NCI-H82 treated with DMSO at 0.1 percent for 48 hours (cell line): ENCODE results near the gene DIO3.

Experiments used
- DNase-seq: peaks from one replicate; lab custom pipeline; 2025; ENCODE audit not compliant: unreplicated experiment; lab: John Stamatoyannopoulos, UW

The DIO3 gene

DNA sequence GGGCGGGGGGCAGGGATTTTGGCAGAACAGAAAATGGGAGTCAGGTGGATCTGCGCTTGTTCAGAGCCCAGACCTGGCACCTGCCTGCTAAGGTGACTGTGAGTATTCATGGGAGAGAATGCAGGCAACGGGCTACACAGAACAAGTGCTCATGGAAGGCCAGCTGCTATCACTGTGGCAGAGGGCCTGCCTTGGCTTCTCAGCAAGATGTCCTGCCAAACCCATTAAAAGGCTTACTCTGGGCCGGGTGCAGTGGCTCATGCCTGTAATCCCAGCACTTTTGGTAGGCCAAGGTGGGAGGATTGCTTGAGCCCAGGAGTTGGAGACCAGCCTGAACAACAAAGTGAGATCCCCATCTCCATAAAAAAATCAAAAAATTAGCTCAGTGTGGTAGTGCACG is 21.0 kb downstream of the DIO3 start:
- no peak for DNase-seq

DNA sequence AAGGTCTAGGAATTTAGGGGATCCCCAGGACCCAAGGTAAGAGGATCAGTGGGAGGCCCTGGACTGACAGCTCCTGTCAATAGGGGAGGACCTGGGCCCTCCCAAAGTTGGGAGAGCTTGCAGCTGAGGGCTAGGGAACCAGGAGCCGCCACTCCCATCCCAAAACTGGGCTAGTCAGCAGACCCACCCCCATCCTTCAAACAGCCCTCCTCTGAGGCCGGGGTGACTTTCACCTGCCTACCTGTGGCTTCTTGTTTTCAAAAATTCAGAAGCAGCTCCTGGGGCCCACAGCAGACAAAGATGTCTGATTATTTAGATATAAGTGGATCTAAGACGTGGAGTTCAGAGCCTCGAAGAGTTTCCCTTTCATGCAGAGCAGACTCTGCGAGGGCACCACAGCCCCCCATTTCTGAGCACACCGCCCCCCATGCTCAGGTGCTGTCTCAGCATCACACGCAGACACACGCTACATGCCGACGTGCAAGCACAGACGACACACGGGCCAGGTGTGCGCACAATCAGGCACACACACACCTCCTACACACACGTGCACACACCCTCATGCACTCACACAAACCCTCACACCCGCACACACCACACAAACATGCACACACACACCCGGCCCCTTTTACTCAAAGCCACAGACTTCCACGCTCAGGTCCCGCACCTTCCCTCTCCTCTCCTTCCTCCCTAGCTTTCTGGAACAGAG is 21.9 kb downstream of the DIO3 start:
- DNase-seq = no peak

DNA sequence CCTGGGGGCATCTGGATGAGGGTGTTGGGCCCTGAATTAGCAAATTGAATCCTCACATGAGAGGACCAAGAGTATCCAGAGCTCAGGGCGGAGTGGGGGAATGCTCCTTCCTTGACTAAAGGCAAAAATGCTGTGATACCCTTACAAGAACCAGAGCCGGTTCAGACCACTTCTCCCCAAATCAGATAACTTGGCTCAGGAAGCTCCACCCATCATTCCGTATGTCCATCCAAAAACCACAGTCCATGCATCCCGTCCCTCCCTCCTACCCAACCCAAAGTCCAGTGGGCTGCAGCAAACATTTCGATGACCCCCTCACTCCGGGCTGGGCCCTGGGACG is 22.4 kb downstream of the DIO3 start:
- no peak for DNase-seq

DNA sequence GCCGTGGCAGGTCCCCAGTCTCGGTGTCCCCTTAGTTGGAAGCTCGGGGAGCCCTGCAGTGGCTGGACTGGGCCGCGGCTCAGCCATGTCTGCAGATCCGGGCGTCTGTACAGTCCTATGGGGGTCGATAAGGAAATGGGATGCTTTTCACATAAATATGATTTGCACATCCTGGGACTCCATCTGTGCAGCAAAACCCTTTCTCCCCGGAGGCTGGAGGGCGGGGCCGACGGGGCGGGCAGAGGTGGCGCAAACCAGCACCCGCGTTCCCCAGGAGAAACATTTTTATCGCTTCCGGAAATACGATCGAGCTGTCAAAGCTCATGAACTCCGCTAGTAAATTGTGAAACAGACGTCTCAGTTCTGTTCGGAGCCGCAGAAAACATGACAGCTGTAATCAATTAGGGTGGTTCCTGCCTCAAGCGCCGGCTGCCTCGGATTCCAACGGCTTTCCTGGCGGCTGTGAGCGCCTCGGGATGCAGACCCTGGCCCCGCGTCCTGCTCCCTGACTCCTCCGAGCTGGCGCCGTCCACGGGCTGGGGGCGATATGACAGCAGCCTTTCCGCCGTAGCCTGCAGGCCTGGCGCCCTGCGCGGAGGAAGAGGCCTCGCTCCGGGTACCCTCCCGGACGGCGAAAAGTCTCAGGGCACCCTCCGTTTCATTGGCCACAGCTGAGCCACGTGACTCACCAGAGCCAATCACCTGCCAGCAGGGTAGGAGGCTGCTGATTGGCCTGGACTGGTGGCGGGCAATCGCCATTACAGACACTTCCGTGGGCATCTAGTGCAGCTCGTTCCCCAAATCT is 23.0 kb downstream of the DIO3 start:
- DNase-seq = no peak

DNA sequence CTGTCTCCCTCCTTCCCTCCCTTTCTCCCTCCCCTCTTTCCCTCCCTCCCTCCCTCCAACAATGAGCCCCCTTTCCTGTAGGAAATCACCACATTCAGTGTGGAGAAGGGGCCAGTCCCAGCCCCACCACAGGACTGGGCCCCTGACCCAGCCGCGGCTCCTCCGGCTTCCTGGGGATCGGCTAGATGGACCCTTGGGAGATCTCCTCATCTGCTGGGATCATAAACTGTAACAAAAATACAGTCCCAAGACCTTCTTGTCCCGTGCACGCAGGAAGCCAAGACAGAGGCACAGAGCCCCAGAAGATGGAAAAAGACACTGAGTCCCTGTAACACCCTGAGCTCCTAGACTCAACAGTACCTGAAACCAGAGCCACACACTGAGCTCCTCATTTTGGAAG is 23.9 kb downstream of the DIO3 start:
- no peak for DNase-seq

DNA sequence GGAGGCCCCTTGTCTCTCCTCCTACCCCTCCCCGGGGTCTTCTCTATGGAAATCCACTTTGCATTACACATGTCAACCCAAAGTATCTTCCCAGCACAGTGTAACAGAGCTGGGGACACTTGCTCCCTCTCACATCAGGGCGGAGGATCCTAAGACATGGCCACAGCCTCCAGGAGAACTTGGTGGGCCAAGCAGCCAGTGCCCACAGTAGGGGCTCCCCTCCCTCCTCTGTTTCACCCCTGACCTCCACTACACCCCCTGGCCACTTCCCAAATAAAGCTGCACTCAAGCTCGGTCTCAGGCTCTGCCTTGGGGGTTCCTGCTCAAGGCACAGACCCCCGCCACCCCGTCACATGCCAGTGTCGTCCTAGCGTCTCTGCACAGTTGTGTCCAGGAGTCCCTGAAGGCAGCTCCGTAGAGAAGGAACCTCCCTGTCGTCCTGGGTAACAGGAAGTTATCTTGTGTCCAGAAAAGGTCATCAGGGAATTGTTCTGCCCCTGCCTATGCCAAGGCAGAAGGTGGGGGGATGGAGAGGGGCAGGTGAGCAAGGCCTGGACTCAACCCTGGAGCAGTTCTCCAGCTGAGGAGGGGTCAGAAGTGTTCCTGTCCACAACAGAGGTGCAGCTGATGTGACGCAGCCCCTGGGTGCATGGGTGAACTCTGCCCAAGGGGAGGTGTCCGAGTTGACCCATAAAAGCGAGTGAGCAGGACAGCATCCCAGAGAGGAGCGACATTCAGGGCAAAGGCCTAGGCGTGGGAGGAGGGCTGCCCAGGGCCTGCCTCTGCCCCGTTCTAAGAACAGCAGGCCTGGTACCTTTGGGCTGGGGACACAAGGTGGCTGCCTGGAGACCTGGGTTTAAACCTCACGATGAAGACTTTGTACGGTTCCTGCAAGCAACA is 25.5 kb downstream of the DIO3 start:
- no peak for DNase-seq

DNA sequence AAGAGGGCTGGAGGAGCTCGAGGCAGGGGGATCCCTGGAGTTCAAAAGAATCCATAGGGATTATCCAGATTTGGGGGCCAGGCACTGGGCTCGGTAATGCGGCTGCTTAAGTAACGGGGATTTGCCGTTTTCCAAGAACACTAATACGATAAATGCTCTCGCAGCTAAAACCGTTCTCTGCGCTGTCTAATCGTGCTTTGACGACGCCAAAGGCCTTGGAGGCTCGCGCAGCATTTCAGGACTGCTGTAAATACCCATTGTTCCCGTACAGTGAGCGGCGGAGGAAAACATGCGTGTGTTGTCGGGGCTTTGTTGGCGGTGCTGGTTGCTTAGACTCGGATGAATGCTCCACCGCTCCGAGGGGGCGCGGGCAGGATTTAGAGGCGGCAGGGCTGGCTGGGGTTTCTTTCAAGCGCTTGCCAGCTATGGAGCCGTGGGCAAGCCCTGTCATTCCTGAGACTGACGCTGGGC is 26.2 kb downstream of the DIO3 start:
- peak; percentile 48 for DNase-seq

DNA sequence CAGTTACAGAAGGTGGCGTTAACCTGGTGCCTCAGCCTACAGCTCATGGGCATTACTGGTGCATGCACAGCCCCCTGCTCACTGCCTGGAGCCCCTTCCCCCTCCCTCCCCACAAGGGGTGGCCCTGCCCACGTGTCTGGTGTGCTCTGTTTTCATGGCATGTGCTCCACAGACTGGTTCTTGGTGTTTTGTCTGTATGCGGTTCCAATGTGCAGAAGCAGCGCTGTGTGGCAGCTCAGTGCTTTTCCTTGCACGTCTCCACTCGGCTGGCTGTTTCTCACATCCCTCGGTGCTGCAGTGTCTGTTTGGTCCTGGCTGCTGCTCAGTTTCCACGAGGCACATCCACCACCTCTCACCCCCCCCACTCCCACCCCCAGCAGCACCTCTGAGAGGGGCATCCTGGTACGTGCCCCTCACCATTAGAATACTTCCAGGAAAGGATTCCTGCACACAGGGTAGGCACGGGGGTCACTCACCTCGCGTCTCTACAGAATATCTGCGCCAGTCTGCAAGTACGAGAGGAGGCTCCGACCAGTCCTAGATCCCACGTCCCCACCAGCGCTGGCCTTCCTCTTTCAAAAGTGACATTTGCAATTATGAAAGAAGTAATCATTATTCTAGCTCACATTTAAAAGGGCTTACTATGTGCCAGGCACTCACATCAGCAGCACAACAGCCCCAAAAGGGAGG is 27.1 kb downstream of the DIO3 start:
- DNase-seq = no peak

DNA sequence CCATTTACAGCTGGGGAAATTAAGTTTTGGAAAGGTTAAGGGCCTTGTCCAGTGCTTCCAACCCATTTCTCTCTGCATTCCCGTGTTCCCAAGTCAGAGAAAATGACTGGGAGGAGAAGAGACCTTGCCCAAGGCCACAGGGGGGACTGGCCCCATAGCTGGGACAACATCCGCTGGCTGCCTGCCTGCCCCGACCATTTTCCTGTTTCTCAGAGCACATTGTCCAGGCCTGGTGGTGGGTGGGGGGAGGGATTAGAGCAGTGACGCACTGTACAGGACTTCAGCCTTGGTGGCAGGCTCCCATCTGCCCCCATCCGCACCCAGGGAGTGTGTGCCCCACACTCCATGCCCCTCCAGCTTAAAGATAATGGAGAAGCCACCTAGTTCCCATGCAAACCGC is 27.7 kb downstream of the DIO3 start:
- no peak for DNase-seq

DNA sequence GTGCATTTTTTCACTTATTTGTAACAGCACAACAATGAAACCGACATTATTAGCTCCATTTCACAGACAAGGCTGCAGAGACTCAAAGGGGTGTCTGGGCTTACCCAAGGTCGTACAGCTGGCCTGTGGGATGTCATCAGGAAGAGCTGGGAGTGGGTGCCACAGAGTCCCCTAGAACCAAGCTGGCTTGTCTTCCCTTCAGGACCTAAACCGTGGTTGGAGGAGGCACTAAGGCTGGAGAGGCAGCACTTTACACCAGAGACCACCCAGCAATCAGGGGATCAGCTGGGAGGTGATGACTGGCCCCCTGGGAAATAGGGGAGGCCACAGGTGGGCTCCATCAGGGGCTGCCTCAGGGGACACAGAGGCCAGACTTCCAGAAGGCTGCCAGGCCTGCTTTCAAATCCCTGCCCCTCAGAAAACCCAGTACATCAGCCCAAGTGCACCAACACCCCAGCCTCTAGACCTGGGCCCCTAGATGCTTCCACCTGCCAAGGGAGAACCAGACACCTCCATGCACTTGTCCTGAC is 28.3 kb downstream of the DIO3 start:
- DNase-seq = no peak

DNA sequence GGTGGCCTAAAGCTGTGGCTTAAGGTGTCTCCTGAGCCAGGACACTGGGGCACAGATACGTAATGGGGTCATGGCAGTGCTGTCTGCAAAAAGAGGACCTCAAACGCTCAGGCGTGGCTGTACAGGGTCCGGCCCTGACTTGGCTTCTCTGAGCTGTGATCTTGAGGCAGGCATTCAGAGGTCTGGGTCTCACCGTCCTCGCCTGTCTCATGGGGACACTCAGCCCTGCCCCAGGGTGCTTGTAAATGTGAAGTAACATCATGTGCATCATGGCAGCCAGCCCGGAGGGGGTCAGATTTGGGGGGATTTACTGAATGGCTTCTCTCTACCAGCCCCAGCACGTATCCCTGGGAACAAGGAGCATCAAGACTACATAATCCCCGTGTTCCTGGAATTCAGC is 28.8 kb downstream of the DIO3 start:
- DNase-seq = no peak

DNA sequence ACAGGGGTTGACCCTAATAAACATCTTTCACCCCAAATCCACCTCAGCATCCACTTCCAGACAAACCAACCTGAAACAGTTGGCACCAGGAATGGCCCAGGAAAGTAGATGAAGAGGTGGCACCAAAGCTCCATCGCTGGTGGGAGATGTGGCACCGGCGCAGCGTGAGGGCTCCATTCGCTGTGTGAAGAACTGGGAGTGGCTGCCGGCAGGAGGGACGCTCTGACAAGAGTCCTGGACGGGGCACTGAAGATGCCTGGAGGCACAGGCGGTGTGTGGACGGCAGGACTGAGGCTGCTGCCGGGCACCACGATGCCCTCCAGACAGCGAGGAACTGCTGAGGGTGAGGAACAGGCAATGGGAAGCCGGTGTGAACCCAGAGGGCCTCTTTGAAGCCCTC is 29.3 kb downstream of the DIO3 start:
- no peak for DNase-seq

DNA sequence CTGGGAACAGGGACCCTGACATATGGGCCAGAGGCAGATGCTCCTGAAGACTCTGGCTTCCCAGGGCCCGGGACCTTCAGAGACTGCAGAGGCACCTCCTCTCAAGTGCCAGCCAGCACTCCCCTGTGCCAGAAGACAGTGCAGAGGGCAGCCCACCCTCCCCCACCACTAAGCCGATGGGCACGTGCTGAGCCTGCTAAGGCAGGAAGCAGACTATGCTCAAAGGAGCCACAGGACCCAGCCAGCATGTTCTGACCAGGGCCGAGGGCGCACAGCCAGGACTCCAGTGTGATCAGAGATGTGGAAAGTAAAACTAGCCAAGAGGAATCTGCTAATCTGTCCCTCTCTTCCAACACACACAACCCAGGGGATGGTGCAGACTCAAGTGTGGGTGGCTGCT is 29.8 kb downstream of the DIO3 start:
- no peak for DNase-seq

DNA sequence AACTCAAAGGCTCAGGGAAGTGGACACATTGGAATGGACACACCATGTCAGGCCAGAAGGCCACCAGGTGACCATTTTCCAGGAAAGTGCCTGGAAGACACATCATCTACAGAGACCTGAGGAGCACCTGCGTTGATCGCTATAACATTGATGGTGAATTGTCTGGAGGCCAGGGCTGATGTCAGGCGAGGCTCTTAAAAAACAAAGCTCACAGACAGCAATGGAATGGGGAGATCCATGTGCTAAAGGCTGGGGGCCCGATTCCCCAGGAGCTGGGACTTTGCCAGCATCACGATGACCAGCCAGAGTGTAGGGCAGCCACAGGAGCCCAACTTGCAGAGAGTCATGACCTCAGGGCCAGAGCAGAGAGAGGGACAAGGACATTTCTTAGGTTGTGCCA is 30.3 kb downstream of the DIO3 start:
- DNase-seq = no peak

DNA sequence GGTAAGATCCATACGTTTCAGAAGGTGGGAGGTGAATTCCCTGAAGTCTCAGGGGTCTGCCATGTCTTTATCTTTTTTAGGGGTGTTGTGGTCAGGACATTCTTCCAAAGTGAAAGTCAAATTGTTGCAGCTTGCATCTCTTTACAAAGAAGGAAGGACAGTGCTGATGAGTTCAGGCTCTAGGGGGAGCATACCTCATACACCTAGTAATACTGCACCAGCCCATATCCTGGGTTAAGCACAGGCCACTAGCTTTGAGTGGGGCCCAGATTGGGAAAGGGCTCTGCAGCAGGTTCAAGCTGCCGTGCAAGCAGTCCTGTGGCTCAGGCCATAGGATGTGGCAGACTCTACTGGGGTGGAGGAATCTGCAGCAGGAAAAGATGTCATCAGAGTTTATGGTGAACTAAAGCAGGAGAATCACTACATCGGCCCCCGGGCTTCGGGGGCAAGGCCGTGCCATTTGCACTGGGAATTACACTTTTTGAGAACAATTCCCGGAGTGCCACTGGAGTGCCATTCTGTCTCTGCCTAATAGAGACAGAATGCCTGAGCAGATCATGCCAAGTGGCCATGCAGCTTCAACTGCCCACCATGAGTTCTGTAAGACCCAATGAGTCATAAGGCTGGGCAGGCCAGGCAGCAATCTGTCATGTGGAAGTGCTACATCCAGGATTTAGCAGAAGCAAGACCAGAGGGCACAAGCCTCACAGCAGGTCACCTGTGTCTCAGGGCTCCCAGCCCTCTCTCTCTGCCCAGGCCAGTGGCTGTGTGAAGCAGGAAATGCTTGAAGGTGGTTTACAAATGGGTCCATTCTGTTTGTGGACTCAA is 32.3 kb downstream of the DIO3 start:
- no peak for DNase-seq

DNA sequence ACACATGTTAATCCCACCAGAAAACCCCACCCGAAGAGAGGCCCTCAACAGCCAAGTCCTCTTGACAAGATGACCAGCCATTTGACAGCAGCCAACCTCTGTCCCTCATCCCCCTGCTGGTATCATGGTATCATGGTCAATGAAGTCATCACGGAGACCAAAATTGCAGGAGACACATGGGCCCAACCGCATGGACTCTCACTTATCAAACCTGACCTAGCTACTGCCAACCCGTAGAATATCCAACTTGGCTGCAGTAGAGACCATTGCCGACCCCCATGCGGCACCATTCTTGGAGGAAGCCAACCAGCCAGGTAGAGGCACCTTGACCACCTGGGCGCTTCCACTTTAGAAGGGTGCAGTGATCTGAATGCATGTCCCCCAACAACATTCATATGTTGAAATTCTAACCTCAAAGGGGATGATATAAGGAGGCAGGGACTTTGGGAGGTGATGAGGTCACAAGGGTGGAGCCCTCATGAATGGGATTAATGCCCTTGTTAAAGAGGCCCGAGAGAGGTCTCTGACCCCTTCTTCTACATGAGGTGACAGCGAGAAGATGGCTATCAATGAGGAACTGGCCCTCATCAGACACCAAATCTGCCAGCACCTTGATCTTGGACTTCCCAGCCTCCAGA is 33.3 kb downstream of the DIO3 start:
- no peak for DNase-seq

DNA sequence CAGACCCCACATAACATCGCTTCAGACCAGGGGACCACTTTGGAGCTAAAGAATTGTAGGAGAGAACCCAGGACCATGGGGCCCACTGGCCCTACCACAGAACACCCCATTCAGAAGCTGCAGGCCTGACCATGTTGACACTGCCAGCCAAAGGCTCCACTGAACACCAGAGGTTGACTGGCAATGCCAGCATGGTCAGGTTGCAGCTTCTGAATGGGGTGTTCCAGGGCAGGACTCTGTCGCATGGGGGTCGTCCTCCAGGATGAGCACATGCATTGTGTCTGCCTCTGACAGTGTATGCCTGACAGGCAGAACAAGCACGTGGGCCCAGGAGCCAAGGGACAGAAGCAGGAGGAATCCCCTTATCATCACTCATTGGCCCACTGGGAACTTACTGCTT is 34.1 kb downstream of the DIO3 start:
- no peak for DNase-seq

DNA sequence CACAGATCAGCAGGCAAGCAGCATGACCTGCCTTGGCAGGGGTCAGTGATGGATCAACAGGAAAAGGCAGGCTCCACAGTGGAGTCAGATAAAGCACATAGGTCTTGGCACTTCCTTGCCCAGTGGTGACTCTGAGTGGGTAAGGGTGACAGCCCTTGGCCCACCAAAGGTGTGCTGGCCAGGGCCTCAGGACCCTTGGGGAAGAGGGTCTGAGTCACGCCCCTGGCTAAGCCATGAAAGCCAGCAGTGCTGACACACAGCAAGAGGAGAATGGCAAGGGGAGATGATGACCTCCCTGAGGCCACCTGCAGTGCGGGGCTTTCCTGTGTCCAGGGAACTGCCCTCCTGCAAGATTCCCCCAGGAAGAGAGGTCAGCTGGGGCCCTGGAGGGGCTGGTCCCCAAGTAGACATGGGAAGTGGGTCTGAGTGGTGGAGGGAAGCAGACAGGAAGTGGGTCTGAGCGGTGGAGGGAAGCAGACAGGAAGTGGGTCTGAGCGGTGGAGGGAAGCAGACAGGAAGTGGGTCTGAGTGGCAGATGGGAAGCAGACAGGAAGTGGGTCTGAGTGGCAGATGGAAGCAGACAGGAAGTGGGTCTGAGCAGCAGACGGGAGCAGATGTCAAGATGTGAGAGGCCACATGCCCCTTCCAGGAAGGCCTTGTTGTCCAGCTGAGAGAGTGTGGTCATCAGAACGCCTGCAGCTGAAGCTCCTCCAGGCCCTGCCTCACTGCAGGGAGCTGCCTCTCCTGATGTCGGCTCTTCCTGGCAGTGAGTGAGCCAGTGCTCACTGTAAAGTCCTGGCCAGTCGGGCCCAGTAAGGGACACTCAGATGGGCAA is 34.8 kb downstream of the DIO3 start:
- no peak for DNase-seq

DNA sequence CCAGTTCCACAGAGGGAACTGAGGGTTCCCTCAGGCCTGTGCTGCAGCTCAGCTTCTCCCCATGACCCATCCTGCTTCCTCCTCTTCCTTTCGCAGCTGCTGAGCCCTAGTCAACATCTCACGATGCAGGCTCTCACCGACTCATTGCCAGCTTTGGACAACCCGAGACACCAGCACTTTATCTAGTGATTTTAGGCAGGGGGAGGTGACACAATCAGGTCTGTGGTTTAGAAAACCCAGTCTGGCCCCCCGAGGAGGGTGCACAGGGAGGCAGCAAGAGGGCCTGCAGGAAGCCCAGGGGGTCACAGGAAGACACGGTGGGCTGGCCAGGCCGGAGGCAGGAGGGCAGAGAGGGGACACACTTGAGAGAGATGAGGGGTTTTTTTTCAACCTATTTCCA is 35.4 kb downstream of the DIO3 start:
- no peak for DNase-seq
